DMS114 treated with DMSO at 0.1 percent for 48 hours (cell line): ENCODE measurements around the gene GPC1.

Source experiments
- DNase-seq: peaks from one replicate; lab custom pipeline; 2025; ENCODE audit not compliant: unreplicated experiment; lab: John Stamatoyannopoulos, UW

GPC1 gene

GRCh38 chr2:240397542-240397916 is 37.9 kb upstream of the GPC1 start:
- DNase-seq: no peak

GRCh38 chr2:240397924-240398645 is 37.4 kb upstream of the GPC1 start:
- DNase-seq: no peak

GRCh38 chr2:240398661-240399267 is 36.7 kb upstream of the GPC1 start:
- DNase-seq: no peak

DNA sequence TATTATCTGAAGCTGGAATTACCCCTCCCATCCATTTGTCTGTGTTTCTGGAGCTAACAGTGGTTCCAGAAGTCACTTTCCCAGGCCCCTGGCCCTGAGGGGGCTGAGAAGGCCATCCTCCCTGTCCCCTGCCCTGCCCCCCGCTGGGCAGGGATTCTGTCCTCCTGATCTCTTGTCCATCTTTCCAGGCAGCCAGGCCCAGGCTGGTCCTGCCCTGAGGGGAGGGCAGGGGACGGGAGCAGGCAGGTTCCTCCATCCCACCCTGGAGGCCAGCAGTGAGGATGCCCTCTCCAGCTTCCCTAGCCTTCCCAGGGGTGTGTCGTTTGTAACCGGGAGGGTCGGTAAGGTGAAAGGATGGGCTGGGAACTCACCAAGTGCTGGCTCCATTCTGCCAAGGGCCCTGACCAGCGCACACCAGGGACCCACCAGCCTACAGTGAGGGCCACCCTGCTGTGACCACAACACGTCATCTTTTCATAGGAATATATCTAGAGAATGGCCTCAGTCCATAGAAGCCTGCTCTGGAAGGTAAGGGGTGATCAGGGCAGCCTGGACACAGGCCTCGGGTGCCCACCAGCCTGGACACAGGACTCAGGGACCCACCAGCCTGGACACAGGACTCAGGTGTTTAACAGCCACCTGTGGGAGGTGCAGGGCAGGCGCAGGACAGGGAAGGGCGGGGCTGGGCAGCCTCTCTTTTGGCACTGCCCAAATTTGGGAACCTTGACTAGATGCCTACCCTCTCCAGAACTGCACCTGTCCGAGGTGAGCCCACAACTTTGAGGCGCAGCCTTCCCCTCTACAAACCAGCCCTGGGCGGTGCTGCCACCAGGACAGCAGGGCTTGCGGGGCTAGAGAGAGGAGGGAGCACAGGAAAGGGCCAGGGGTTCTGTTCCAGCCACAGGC is 35.8 kb upstream of the GPC1 start:
- no peak for DNase-seq

DNA sequence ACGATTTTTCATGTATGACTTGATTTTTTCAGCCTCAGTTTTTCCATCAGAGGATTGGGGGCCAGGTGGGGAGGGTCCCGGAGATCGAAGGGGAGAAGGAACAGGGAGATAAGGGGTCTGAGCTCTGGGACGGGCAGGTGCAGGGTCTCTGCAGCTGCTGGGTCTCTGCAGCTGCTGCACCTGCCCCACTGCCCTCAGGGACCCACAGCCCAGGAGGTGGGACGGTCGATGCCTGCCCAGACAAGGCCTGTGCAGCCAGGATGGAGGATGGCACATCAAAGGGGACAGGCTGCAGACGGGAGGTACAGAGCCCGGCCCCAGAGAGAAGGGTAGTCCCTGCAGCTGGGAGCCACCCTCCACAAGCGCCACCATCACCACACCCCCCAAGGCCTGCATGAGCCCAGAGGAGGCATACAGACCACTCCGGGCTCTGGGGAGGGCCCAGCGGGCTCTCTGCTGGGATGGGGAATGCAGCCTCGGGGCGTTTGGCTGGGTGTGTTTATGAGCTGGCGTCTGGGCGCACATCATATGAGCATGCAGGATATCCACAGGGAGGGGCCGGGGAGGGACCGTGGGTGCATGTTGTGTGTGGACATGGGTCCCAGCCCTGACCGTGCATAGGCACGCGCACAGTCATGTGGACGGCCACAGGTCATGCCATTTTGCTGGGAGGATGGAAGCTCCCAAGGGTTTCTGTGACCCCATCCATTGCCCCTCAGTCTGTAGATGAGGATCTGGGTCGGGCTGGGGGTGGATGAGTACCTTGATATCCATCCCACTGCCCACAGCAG is 34.9 kb upstream of the GPC1 start:
- DNase-seq: no peak

DNA sequence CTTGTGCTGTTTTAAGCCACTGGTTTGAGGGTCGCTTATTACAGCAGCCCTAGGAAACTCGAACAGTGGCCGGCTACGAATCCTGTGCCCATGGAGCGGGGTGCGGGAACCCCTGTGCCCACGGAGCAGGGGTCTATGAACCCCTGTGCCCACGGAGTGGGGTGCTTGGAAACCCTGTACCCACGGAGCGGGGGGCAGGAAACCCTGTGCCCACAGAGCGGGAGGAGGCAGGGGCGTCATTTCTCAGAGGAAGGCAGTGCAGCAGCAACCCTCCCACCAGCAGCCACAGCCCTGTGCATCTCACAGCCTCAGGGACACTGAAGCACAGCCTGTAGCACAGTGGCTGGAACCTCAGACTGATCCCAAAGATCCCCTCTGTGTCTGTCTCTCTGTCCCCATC is 34.2 kb upstream of the GPC1 start:
- no peak for DNase-seq

GRCh38 chr2:240401781-240402551 is 33.5 kb upstream of the GPC1 start:
- no peak for DNase-seq

DNA sequence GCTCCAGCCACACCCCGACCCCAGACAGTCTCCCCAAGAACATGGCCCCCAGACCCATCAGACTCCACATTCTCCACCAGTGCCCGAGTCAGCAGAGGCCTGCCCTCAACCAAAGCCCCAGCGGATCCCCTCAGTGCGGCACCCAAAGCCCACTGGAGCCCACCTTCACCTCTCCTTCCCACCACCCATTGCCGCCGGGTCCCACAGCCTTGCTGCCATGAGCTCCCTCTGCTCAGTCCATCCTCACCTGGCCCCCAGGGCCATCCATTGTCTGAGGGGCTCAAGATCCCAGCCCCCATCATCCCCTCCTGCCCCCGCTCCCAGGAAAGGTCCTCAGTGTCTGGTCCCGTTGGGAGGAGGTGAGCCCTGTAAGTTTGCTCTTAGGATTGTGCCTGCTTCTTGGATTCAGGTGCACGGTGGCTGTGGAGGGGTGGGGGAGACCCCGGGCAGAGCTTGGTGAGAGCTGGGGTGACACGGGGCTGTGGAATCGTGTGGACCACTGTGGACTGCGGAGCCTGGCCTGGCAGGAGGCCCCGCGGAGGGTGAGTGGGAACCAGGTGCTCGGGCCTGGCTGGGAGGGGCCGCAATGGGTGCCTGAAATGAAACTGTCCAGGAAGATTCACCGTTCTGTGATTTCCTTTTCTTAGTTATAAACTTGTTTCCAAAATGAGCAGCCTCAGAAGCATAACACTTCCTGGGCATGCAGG is 32.7 kb upstream of the GPC1 start:
- DNase-seq: no peak

DNA sequence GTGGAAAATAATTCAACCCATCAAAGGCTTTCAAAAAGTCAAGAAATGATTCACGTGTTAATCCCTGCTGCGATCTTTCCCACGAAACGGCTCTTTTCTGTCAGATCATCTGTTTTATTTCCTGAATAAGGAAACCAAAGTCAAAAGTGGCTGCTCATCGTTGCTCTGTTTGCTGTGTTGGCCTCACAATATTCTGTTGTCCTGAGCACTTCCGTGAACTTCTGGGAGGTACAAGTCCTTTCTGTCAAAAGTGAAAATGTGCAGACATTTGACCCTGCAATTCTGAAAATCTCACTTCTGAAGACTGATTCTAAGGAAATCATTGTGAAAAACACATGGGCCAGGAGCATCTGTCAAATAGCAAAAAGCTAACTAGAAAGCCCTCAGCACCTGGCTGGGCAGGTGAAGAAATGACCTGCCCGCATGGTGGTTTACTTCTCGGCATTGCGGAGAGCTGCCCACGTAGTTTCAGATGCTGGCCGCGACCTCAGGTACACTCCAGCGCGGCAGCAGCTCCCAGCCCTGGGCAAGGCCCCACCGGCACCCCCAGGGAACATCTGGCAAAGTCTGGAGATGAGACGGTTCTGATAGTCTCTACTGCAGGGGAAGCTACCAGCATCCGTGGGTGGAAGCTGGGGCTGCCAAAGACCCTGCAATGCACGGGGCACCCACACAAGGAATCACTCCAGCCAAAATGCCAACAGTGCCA is 31.9 kb upstream of the GPC1 start:
- DNase-seq: no peak

- DNase-seq: no peak
Observed at GRCh38 chr2:240404174-240404852, 31.1 kb upstream of the GPC1 start.

DNA sequence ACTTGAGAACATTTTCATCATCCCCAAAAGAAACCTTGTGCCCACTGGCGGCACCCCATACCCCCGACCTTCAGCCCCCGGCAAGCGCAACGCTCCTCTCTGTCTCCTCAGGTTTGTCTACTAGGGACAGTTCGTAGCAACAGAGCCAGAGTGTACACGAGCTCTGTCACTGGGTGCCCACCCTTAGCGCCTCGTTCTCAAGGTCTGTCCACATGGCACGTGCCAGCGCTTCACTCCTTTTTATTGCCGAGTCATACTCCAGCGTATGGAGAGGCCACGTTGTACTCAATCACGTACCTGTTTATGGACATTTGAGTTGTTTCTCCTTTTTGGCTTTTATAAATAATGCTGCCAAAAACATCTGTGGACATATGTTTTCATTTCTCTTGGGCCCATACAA is 30.3 kb upstream of the GPC1 start:
- no peak for DNase-seq

DNA sequence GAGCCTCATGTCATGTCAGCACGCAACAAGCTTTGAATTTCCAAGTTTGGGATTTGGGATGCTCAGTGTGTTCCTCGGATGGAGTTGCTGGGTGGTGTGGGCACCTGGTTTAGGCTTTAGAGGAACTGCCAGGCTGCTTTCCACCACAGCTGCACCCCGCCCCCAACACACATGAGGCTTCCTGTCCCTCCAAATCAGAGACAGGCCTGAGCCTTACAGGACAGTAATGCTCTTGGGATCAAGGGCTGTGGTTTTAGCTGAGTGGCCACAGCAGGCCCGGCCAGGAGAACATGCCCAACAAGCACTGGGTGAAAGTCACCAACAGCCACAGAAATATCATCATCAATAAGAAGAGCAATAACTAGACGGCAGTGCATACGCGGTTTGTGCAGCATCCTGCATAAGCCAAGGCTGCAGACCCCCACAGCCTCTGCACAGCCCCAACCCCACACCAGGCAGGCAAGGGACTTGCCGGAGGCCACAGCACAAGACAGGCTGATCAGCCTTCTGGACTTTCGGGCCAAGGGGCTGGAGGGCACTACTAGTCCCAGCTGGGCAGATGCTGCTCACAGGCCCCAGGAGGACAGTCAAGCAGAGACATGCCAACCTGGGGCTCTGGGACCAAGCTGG is 29.7 kb upstream of the GPC1 start:
- no peak for DNase-seq

GRCh38 chr2:240407090-240407489 is 28.4 kb upstream of the GPC1 start:
- no peak for DNase-seq

DNA sequence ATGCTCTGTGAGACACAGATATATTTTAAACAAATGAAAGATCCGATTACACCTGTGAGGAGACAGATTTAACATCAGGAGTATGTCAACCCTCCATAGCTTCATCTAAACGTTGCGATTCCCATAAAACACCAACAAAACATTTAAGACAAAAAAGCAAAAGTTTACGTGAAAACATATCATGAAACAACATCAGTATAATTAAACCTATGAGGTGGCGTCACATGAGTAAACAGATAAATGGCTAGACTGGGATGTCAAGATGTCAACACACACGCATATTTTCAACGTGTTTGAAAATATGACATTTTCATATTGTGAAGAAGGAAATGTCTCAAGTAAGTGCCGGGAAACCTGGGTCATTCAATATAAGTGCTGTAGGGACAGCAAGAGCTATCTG is 25.5 kb upstream of the GPC1 start:
- DNase-seq: no peak

GRCh38 chr2:240410808-240411207 is 24.7 kb upstream of the GPC1 start:
- no peak for DNase-seq

- DNase-seq: no peak
Observed at GRCh38 chr2:240411261-240412160, 24.0 kb upstream of the GPC1 start.

DNA sequence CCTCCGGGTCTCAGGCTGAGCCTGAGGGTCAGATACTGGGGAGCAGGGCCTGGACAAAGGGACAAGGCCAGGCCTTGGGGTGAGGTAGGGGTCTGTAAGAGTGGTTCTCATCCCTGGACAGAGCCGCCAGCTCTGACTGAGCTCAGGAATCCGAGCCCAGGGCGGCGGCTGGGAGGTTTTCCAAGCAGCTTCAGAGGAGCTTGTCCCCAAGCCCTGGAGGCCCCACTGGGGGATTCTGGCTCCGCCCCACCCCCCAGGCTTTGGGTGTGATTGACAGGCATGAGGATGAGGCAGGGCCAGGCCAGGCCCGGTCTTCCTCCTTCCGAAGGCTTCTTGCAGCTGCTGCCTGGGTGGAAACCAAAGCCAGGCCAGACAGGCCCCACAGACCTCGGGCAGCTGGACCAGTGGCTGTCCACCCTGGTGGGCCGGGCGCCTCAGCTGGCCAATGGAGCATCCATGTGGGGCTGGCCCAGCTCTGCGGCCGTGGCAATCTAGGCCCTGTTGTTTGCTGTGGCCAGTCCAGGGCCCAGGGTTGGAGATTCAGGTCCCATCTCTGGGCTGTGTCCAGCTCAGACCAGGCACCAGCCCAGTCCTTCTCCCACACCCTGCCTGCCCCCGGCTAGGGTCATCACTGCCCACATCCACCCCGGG is 23.1 kb upstream of the GPC1 start:
- DNase-seq: no peak
